Osteoblast (primary cell): ENCODE results near the gene POLR2C. TPM values are rescaled to one million over a fixed set of nuclear protein-coding genes. Genes with fewer than 3 reads are reported as not detected.

Experiments
- DNase-seq: peaks from one replicate; pipeline ENCODE4 v3.0.0; 2011; ENCODE audit warnings: low spot score, mixed read lengths; ENCODE audit not compliant: insufficient read length; ENCODE audit errors: missing footprints
- H2AFZ ChIP-seq: 2 replicates; pipeline ENCODE4 v1.6.0; 2011; ENCODE audit warnings: mild to moderate bottlenecking, low read length
- H3K27ac ChIP-seq: 2 replicates; pipeline ENCODE4 v1.5.1; 2011; ENCODE audit warnings: mild to moderate bottlenecking, low read depth, low read length, moderate library complexity
- H3K27me3 ChIP-seq: 2 replicates; pipeline ENCODE4 v1.6.0; 2012; ENCODE audit warnings: mild to moderate bottlenecking, control low read depth, inconsistent platforms, low read length, moderate library complexity; ENCODE audit not compliant: insufficient read depth
- H3K36me3 ChIP-seq: 2 replicates; pipeline ENCODE4 v1.5.1; 2011; ENCODE audit warnings: mild to moderate bottlenecking, low read length, control low read depth, moderate library complexity; ENCODE audit not compliant: insufficient read depth
- H3K4me1 ChIP-seq: 2 replicates; pipeline ENCODE4 v1.5.1; 2011; ENCODE audit warnings: mild to moderate bottlenecking, low read length, control low read depth, moderate library complexity; ENCODE audit not compliant: insufficient read depth
- H3K4me2 ChIP-seq: 2 replicates; pipeline ENCODE4 v1.6.0; 2011; ENCODE audit warnings: mild to moderate bottlenecking, low read length; ENCODE audit not compliant: insufficient read depth
- H3K4me3 ChIP-seq: fragments of 200-600 bp; sonication (generic); 3 replicates; pipeline ENCODE4 v1.5.1; 2012; ENCODE audit warnings: mild to moderate bottlenecking, low read length, inconsistent platforms; ENCODE audit not compliant: insufficient read depth
- H3K79me2 ChIP-seq: 2 replicates; pipeline ENCODE4 v1.6.0; 2012; ENCODE audit warnings: mild to moderate bottlenecking, low read length, control low read depth, inconsistent platforms; ENCODE audit not compliant: insufficient read depth
- H3K9me3 ChIP-seq: 2 replicates; pipeline ENCODE4 v1.5.1; 2011; ENCODE audit warnings: low read depth, low read length, control low read depth
- H4K20me1 ChIP-seq: 2 replicates; pipeline ENCODE4 v1.6.0; 2012; ENCODE audit warnings: mild to moderate bottlenecking, low read length, control low read depth; ENCODE audit not compliant: insufficient read depth
- CTCF ChIP-seq: IDR thresholded peaks from 2 replicates; pipeline ENCODE4 v1.5.1; 2011; ENCODE audit warnings: mild to moderate bottlenecking, low read depth, low read length, moderate library complexity; ENCODE audit errors: extremely low read depth
- total RNA-seq: library from RNA; depleted of rRNA; stranded (reverse); fragments of >200 nt; gene quantifications from 2 replicates; pipeline ENCODE4 v1.2.3, GENCODE V29; 2012

POLR2C gene
- total RNA-seq, 1 donor: 95.2 TPM

GRCh38 chr16:57471852-57472664, 9.6 kb downstream of the POLR2C start:
- no peak for TF ChIP-seq CTCF

GRCh38 chr16:57472665-57473060, 10.2 kb downstream of the POLR2C start:
- peaks cover 68% of the 10 kb centered on the region for H3K36me3 ChIP-seq
- H4K20me1 ChIP-seq: peaks cover 46% of the 10 kb centered on the region
- H3K27me3 ChIP-seq: no peaks in the 10 kb centered on the region
- no peak overlapping the region for H2AFZ ChIP-seq
- H3K27ac ChIP-seq: no peak overlapping the region
- H3K9me3 ChIP-seq: no peaks in the 10 kb centered on the region
- no peaks in the 10 kb centered on the region for H3K4me1 ChIP-seq
- DNase-seq: no peak
- peaks cover 14% of the 10 kb centered on the region for H3K79me2 ChIP-seq
- no peak overlapping the region for H3K4me3 ChIP-seq
- H3K4me2 ChIP-seq: no peak overlapping the region
- no peak for TF ChIP-seq CTCF

More at GRCh38 chr16:57471852-57472664, 9.6 kb downstream of the POLR2C start:
- H3K9me3 ChIP-seq: no peaks in the 10 kb centered on the region
- no peaks in the 10 kb centered on the region for H3K4me1 ChIP-seq
- peaks cover 9% of the 10 kb centered on the region for H3K79me2 ChIP-seq
- peaks cover 74% of the 10 kb centered on the region for H3K36me3 ChIP-seq
- H3K27me3 ChIP-seq: no peaks in the 10 kb centered on the region
- H4K20me1 ChIP-seq: peaks cover 40% of the 10 kb centered on the region
- no peak overlapping the region for H3K27ac ChIP-seq
- no peak overlapping the region for H2AFZ ChIP-seq
- no peak overlapping the region for H3K4me3 ChIP-seq
- no peak for DNase-seq
- H3K4me2 ChIP-seq: no peak overlapping the region

GRCh38 chr16:57473176-57473840, 10.8 kb downstream of the POLR2C start:
- Histone ChIP-seq H3K27me3 (no peaks in the 10 kb centered on the region), H3K79me2 (peaks cover 19% of the 10 kb centered on the region), H3K36me3 (peaks cover 62% of the 10 kb centered on the region), H3K4me1 (peaks cover under 1% of the 10 kb centered on the region), H3K27ac (no peak overlapping the region), H3K9me3 (no peaks in the 10 kb centered on the region), H4K20me1 (peaks cover 52% of the 10 kb centered on the region), H3K4me2 (no peak overlapping the region), H3K4me3 (no peak overlapping the region), H2AFZ (no peak overlapping the region)
- no peak for DNase-seq
- TF ChIP-seq CTCF: no peak

GRCh38 chr16:57473906-57474305, 11.4 kb downstream of the POLR2C start:
- peaks cover 25% of the 10 kb centered on the region for H3K79me2 ChIP-seq
- H3K4me1 ChIP-seq: peaks cover 7% of the 10 kb centered on the region
- H3K36me3 ChIP-seq: peaks cover 56% of the 10 kb centered on the region
- no peak for DNase-seq
- peaks cover 53% of the 10 kb centered on the region for H4K20me1 ChIP-seq
- H3K4me3 ChIP-seq: no peak overlapping the region
- no peak overlapping the region for H3K27ac ChIP-seq
- H2AFZ ChIP-seq: no peak overlapping the region
- H3K4me2 ChIP-seq: no peak overlapping the region
- no peaks in the 10 kb centered on the region for H3K9me3 ChIP-seq
- no peaks in the 10 kb centered on the region for H3K27me3 ChIP-seq
- no peak for TF ChIP-seq CTCF
